IMR-90 (cell line): ENCODE results near the gene CACNG6.

Source experiments
- BHLHE40 ChIP-seq: fragments of 150-350 bp; IDR thresholded peaks from 2 replicates; pipeline ENCODE4 v1.6.1; 2016; ENCODE audit warnings: mild to moderate bottlenecking, low read depth, low read length
- ELK1 ChIP-seq: fragments of 150-350 bp; IDR thresholded peaks from 2 replicates; pipeline ENCODE4 v1.6.1; 2016; ENCODE audit warnings: low read depth, mild to moderate bottlenecking, low read length, moderate library complexity, borderline replicate concordance
- MAFK ChIP-seq: IDR thresholded peaks from 2 replicates; pipeline ENCODE4 v1.6.1; 2012; ENCODE audit warnings: low read depth, low read length, improper control_type of control experiment
- MAZ ChIP-seq: IDR thresholded peaks from 2 replicates; pipeline ENCODE4 v1.6.1; 2012; ENCODE audit warnings: low read depth, mild to moderate bottlenecking, low read length, improper control_type of control experiment, moderate library complexity, borderline replicate concordance
- MXI1 ChIP-seq: IDR thresholded peaks from 2 replicates; pipeline ENCODE4 v1.6.1; 2012; ENCODE audit warnings: low read depth, mild to moderate bottlenecking, low read length, moderate library complexity, borderline replicate concordance
- POLR2A ChIP-seq: IDR thresholded peaks from 2 replicates; pipeline ENCODE4 v1.6.1; 2012; ENCODE audit warnings: mild to moderate bottlenecking, low read depth, low read length
- RAD21 ChIP-seq: IDR thresholded peaks from 2 replicates; pipeline ENCODE4 v1.6.1; 2012; ENCODE audit warnings: low read length, improper control_type of control experiment
- RFX5 ChIP-seq: IDR thresholded peaks from 2 replicates; pipeline ENCODE4 v1.8.0; 2012; ENCODE audit warnings: low read depth, mild to moderate bottlenecking, low read length, moderate library complexity
- TF ChIP-seq, protein P1 (sequence below): conservative IDR thresholded peaks from 2 replicates; pipeline ENCODE4 v1.5.1; 2012; ENCODE audit warnings: mild to moderate bottlenecking, low read depth, low read length, improper control_type of control experiment

GRCh38 chr19:53992211-53992610, 774 bp downstream of the CACNG6 start:
- TF ChIP-seq, protein P1, sequence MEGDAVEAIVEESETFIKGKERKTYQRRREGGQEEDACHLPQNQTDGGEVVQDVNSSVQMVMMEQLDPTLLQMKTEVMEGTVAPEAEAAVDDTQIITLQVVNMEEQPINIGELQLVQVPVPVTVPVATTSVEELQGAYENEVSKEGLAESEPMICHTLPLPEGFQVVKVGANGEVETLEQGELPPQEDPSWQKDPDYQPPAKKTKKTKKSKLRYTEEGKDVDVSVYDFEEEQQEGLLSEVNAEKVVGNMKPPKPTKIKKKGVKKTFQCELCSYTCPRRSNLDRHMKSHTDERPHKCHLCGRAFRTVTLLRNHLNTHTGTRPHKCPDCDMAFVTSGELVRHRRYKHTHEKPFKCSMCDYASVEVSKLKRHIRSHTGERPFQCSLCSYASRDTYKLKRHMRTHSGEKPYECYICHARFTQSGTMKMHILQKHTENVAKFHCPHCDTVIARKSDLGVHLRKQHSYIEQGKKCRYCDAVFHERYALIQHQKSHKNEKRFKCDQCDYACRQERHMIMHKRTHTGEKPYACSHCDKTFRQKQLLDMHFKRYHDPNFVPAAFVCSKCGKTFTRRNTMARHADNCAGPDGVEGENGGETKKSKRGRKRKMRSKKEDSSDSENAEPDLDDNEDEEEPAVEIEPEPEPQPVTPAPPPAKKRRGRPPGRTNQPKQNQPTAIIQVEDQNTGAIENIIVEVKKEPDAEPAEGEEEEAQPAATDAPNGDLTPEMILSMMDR = no peak
- TF ChIP-seq POLR2A (no peak), BHLHE40 (no peak), ELK1 (no peak), MXI1 (no peak), RAD21 (no peak), MAFK (no peak), RFX5 (no peak), MAZ (no peak)
